NCI-H526 treated with DMSO at 0.1 percent for 48 hours (cell line): ENCODE data around the gene BCOR.

Experiments used
- DNase-seq: peaks from one replicate; lab custom pipeline; 2025; lab: John Stamatoyannopoulos, UW

BCOR gene

GRCh38 chrX:40063555-40063954 lies 34.2 kb downstream of the BCOR start:
- DNase-seq: no peak

GRCh38 chrX:40062525-40063155 lies 35.1 kb downstream of the BCOR start:
- DNase-seq: no peak

- no peak for DNase-seq
These were observed 35.8 kb downstream of the BCOR start for GRCh38 chrX:40061871-40062524.

- no peak for DNase-seq
These were observed 36.8 kb downstream of the BCOR start for GRCh38 chrX:40061005-40061404.

GRCh38 chrX:40060356-40060845 lies 37.4 kb downstream of the BCOR start:
- no peak for DNase-seq

- no peak for DNase-seq
These were observed 39.0 kb downstream of the BCOR start for GRCh38 chrX:40058719-40059118.

- no peak for DNase-seq
These were observed 40.4 kb downstream of the BCOR start for GRCh38 chrX:40057405-40057804.

GRCh38 chrX:40056420-40056819 lies 41.3 kb downstream of the BCOR start:
- DNase-seq: no peak

GRCh38 chrX:40055495-40055894 lies 42.3 kb downstream of the BCOR start:
- DNase-seq: no peak

GRCh38 chrX:40054793-40055192 lies 43.0 kb downstream of the BCOR start:
- DNase-seq: no peak

- DNase-seq: no peak
These were observed 47.2 kb downstream of the BCOR start for GRCh38 chrX:40050532-40050931.

GRCh38 chrX:40049084-40049641 lies 48.6 kb downstream of the BCOR start:
- no peak for DNase-seq

GRCh38 chrX:40047485-40047884 lies 50.3 kb downstream of the BCOR start:
- no peak for DNase-seq

GRCh38 chrX:40043895-40044294 lies 53.9 kb downstream of the BCOR start:
- DNase-seq: no peak

GRCh38 chrX:40041915-40042314 lies 55.8 kb downstream of the BCOR start:
- no peak for DNase-seq

GRCh38 chrX:40040686-40041461 lies 56.9 kb downstream of the BCOR start:
- no peak for DNase-seq

- no peak for DNase-seq
These were observed 57.9 kb downstream of the BCOR start for GRCh38 chrX:40039887-40040286.

- DNase-seq: no peak
These were observed 60.4 kb downstream of the BCOR start for GRCh38 chrX:40037367-40037766.

GRCh38 chrX:40035726-40036125 lies 62.0 kb downstream of the BCOR start:
- no peak for DNase-seq

GRCh38 chrX:40031911-40032310 lies 65.8 kb downstream of the BCOR start:
- no peak for DNase-seq

GRCh38 chrX:40030205-40030604 lies 67.6 kb downstream of the BCOR start:
- DNase-seq: no peak

GRCh38 chrX:40022421-40022820 lies 75.3 kb downstream of the BCOR start:
- DNase-seq: no peak

GRCh38 chrX:40021647-40022046 lies 76.1 kb downstream of the BCOR start:
- no peak for DNase-seq
